DND-41 (cell line): Measurements from ENCODE around the gene SOAT1.
"Not testable (repeated sequence)": the region's sequence is repeated elsewhere in the genome, so short reads cannot be mapped to it uniquely, and the experiment has no call there.

Experiments
- ATAC-seq: fragments of 200-7000 bp; cut with Tn5 transposase; 3 replicates; pipeline ENCODE4 v1.9.1; 2021; ENCODE audit warnings: low read depth; ENCODE audit not compliant: insufficient read depth
- DNase-seq: peaks from one replicate; pipeline ENCODE4 v3.0.0-alpha.2; 2020
- H2AFZ ChIP-seq: 2 replicates; pipeline ENCODE4 v1.6.0; 2012; ENCODE audit warnings: low read depth, low read length
- H3K27ac ChIP-seq: 2 replicates; pipeline ENCODE4 v1.5.1; 2012; ENCODE audit warnings: low read length, inconsistent platforms
- H3K27me3 ChIP-seq: fragments of 200-600 bp; sonication (generic); 2 replicates; pipeline ENCODE4 v1.6.0; 2012; ENCODE audit warnings: low read length, mild to moderate bottlenecking, inconsistent platforms; ENCODE audit not compliant: insufficient read depth, poor library complexity
- H3K36me3 ChIP-seq: 2 replicates; pipeline ENCODE4 v1.5.1; 2012; ENCODE audit warnings: low read length, inconsistent platforms; ENCODE audit not compliant: insufficient read depth
- H3K4me1 ChIP-seq: 2 replicates; pipeline ENCODE4 v1.5.1; 2012; ENCODE audit warnings: mild to moderate bottlenecking, low read length; ENCODE audit not compliant: insufficient read depth
- H3K4me2 ChIP-seq: 2 replicates; pipeline ENCODE4 v1.6.0; 2012; ENCODE audit warnings: mild to moderate bottlenecking, moderate library complexity, low read length, inconsistent platforms; ENCODE audit not compliant: insufficient read depth
- H3K4me3 ChIP-seq, 2 experiments: fragments of 200-600 bp in 1 of 2; shearing (Covaris generic) in 1 of 2; 2 replicates each; pipeline ENCODE4 v1.5.1; 2012 to 2016; ENCODE audit warnings: inconsistent platforms in 2 of 2, low read length in 2 of 2, mild to moderate bottlenecking in 2 of 2, low read depth in 1 of 2, moderate library complexity in 1 of 2
- H3K79me2 ChIP-seq: 2 replicates; pipeline ENCODE4 v1.6.0; 2012; ENCODE audit warnings: low read length, inconsistent platforms; ENCODE audit not compliant: insufficient read depth
- H3K9ac ChIP-seq: 2 replicates; pipeline ENCODE4 v1.6.0; 2012; ENCODE audit warnings: low read depth, mild to moderate bottlenecking, inconsistent platforms, low read length, moderate library complexity
- H3K9me3 ChIP-seq: 2 replicates; pipeline ENCODE4 v1.5.1; 2012; ENCODE audit warnings: low read length, moderate library complexity, mild to moderate bottlenecking, inconsistent platforms; ENCODE audit not compliant: insufficient read depth, severe bottlenecking
- H4K20me1 ChIP-seq: 2 replicates; pipeline ENCODE4 v1.6.0; 2012; ENCODE audit warnings: low read length; ENCODE audit not compliant: insufficient read depth
- CTCF ChIP-seq: IDR thresholded peaks from 2 replicates; pipeline ENCODE4 v1.5.1; 2012; ENCODE audit warnings: borderline replicate concordance, low read length, moderate library complexity, mild to moderate bottlenecking; ENCODE audit not compliant: poor library complexity, severe bottlenecking; ENCODE audit errors: extremely low read depth
- EZH2 ChIP-seq: IDR thresholded peaks from 3 replicates; pipeline ENCODE4 v1.6.1; 2012; ENCODE audit warnings: borderline replicate concordance, low read depth, mild to moderate bottlenecking, moderate library complexity, low read length, inconsistent platforms; ENCODE audit not compliant: severe bottlenecking

SOAT1 gene

GRCh38 chr1:179263121-179263520, 30.5 kb upstream of the SOAT1 start:
- H3K4me1 ChIP-seq = no peaks in the 10 kb centered on the region
- H3K36me3 ChIP-seq = no peaks in the 10 kb centered on the region
- no peaks in the 10 kb centered on the region for H3K79me2 ChIP-seq
- H2AFZ ChIP-seq = no peak overlapping the region
- H3K27ac ChIP-seq = no peak overlapping the region
- H3K9me3 ChIP-seq = no peaks in the 10 kb centered on the region
- ATAC-seq (no peak), DNase-seq (no peak)
- no peaks in the 10 kb centered on the region for H4K20me1 ChIP-seq
- no peak overlapping the region for H3K4me3 ChIP-seq
- TF ChIP-seq CTCF (no peak), EZH2 (no peak)
- no peaks in the 10 kb centered on the region for H3K27me3 ChIP-seq
- no peak overlapping the region for H3K4me2 ChIP-seq
- no peak overlapping the region for H3K9ac ChIP-seq

GRCh38 chr1:179264507-179264906, 29.1 kb upstream of the SOAT1 start:
- H3K4me2 ChIP-seq = no peak overlapping the region
- H2AFZ ChIP-seq = no peak overlapping the region
- no peaks in the 10 kb centered on the region for H4K20me1 ChIP-seq
- no peak for ATAC-seq
- no peak for DNase-seq
- H3K79me2 ChIP-seq = no peaks in the 10 kb centered on the region
- no peaks in the 10 kb centered on the region for H3K4me1 ChIP-seq
- no peak for TF ChIP-seq CTCF
- no peak for TF ChIP-seq EZH2
- H3K4me3 ChIP-seq = no peak overlapping the region
- H3K9me3 ChIP-seq = no peaks in the 10 kb centered on the region
- no peak overlapping the region for H3K9ac ChIP-seq
- H3K27me3 ChIP-seq = no peaks in the 10 kb centered on the region
- no peak overlapping the region for H3K27ac ChIP-seq
- no peaks in the 10 kb centered on the region for H3K36me3 ChIP-seq

GRCh38 chr1:179269071-179269470, 24.5 kb upstream of the SOAT1 start:
- Histone ChIP-seq H3K4me1 (no peaks in the 10 kb centered on the region), H3K36me3 (no peaks in the 10 kb centered on the region), H3K27ac (no peak overlapping the region), H3K9ac (no peak overlapping the region), H3K4me2 (no peak overlapping the region), H3K9me3 (no peaks in the 10 kb centered on the region), H3K4me3 (no peak overlapping the region), H2AFZ (no peak overlapping the region; the same call in 1 of the 2 replicates), H4K20me1 (no peaks in the 10 kb centered on the region), H3K79me2 (no peaks in the 10 kb centered on the region), H3K27me3 (no peaks in the 10 kb centered on the region)
- TF ChIP-seq CTCF (no peak), EZH2 (no peak)
- DNase-seq (no peak), ATAC-seq (no peak)

GRCh38 chr1:179274424-179274823, 19.2 kb upstream of the SOAT1 start:
- not testable (repeated sequence) for H3K27me3 ChIP-seq, H3K4me2 ChIP-seq, H3K4me1 ChIP-seq, H4K20me1 ChIP-seq, DNase-seq, H3K4me3 ChIP-seq, H3K9me3 ChIP-seq, H2AFZ ChIP-seq, H3K79me2 ChIP-seq, ATAC-seq, H3K36me3 ChIP-seq, H3K27ac ChIP-seq, H3K9ac ChIP-seq
